H1 (cell line): Measurements from ENCODE around the gene FOXF2. TPM values are rescaled to one million over a fixed set of nuclear protein-coding genes. Genes with fewer than 3 reads are reported as not detected.

ENCODE experiments used
- CTCF ChIA-PET: fragments of 300-600 bp; sonication (Branson Sonifier 250); formaldehyde crosslinking; loops from one replicate; lab custom pipeline; 2021; ENCODE audit not compliant: partially characterized antibody; lab: Charles Lee
- POLR2A ChIA-PET: fragments of 300-600 bp; sonication (Branson Sonifier 250); formaldehyde crosslinking; loops from one replicate; lab custom pipeline; 2021; ENCODE audit warnings: inconsistent platforms; ENCODE audit not compliant: partially characterized antibody; lab: Charles Lee
- DNase-seq, 2 experiments: peaks; one replicate each; pipeline versions ENCODE4 v3.0.0 to v3.0.0-alpha.2; 2010 to 2022; ENCODE audit warnings: low spot score in 2 of 2, low read depth in 1 of 2, mixed read lengths in 1 of 2
- FAIRE-seq: peaks from 2 replicates; lab custom pipeline; 2011; peaks lifted over from hg19 to GRCh38; lab: Jason Lieb, UNC
- H2AFZ ChIP-seq: 2 replicates; pipeline ENCODE4 v1.8.1; 2012; ENCODE audit warnings: low read length, inconsistent platforms
- H2AK5ac ChIP-seq: 2 replicates; pipeline ENCODE4 v1.6.1; 2013; ENCODE audit warnings: low read depth, low read length
- H2BK120ac ChIP-seq: replicated peaks from 2 replicates; pipeline ENCODE3; 2013; ENCODE audit warnings: low read depth, low read length, inconsistent platforms
- H2BK12ac ChIP-seq: 2 replicates; pipeline ENCODE4 v1.6.1; 2013; ENCODE audit warnings: low read depth, low read length
- H2BK15ac ChIP-seq: 2 replicates; pipeline ENCODE4 v1.6.1; 2013; ENCODE audit warnings: low read length
- H2BK20ac ChIP-seq: 2 replicates; pipeline ENCODE4 v1.6.1; 2013; ENCODE audit warnings: low read length
- H2BK5ac ChIP-seq: 2 replicates; pipeline ENCODE4 v1.6.1; 2013; ENCODE audit warnings: low read depth, low read length
- H3K14ac ChIP-seq: 2 replicates; pipeline ENCODE4 v1.6.1; 2013; ENCODE audit warnings: inconsistent platforms; ENCODE audit not compliant: insufficient read length
- H3K18ac ChIP-seq: 2 replicates; pipeline ENCODE4 v1.6.1; 2013; ENCODE audit warnings: low read length; ENCODE audit errors: extremely low read depth
- H3K23ac ChIP-seq: 2 replicates; pipeline ENCODE4 v1.6.1; 2013; ENCODE audit warnings: inconsistent platforms; ENCODE audit not compliant: insufficient read length
- H3K23me2 ChIP-seq: 2 replicates; pipeline ENCODE4 v1.6.1; 2013; ENCODE audit warnings: low read depth, low read length
- H3K27ac ChIP-seq: 2 replicates; pipeline ENCODE4 v1.6.1; 2011; ENCODE audit warnings: low read depth, low read length, inconsistent platforms
- H3K27me3 ChIP-seq, 4 experiments: replicated peaks in 1 of 4; 1 replicate in 1 of 4; 2 replicates in 3 of 4; pipeline versions ENCODE4 v1.6.1 to v1.8.1; 2011 to 2013; ENCODE audit warnings: low read length in 3 of 4, mild to moderate bottlenecking in 3 of 4, inconsistent platforms in 2 of 4, mixed read lengths in 2 of 4, moderate library complexity in 1 of 4; ENCODE audit not compliant: control insufficient read depth in 3 of 4, insufficient read depth in 3 of 4; ENCODE audit errors: extremely low read depth in 1 of 4
- H3K36me3 ChIP-seq, 4 experiments: 2 replicates each; pipeline versions ENCODE4 v1.6.1 to v1.8.1; 2011 to 2013; ENCODE audit warnings: mild to moderate bottlenecking in 4 of 4, low read length in 3 of 4, moderate library complexity in 2 of 4, control low read depth in 1 of 4, inconsistent platforms in 1 of 4; ENCODE audit not compliant: insufficient read depth in 4 of 4, control insufficient read depth in 2 of 4
- H3K4ac ChIP-seq: replicated peaks from 2 replicates; pipeline ENCODE3; 2013; ENCODE audit warnings: low read length, low read depth, mixed read lengths, inconsistent platforms; ENCODE audit not compliant: insufficient read length
- H3K4me1 ChIP-seq, 4 experiments: replicated peaks in 1 of 4; 1 replicate in 1 of 4; 2 replicates in 3 of 4; pipeline versions ENCODE4 v1.6.1 to v1.8.1; 2011 to 2013; ENCODE audit warnings: low read length in 3 of 4, inconsistent platforms in 2 of 4, mixed read lengths in 1 of 4; ENCODE audit not compliant: insufficient read depth in 4 of 4, control insufficient read depth in 3 of 4
- H3K4me2 ChIP-seq, 2 experiments: 2 replicates each; pipeline versions ENCODE4 v1.6.1 to v1.8.1; 2011 to 2013; ENCODE audit warnings: low read depth in 2 of 2, low read length in 2 of 2, control low read depth in 1 of 2, inconsistent platforms in 1 of 2, mild to moderate bottlenecking in 1 of 2; ENCODE audit not compliant: insufficient read depth in 1 of 2
- H3K4me3 ChIP-seq, 4 experiments: fragments of 200-600, 300-600 bp in 1 of 4; sonication (generic), shearing (Covaris generic), sonication (Bioruptor Twin) in 1 of 4; 2 replicates each; pipeline versions ENCODE4 v1.5.1 to v1.8.1; 2011 to 2016; ENCODE audit warnings: low read length in 4 of 4, low read depth in 3 of 4, control low read depth in 2 of 4, inconsistent platforms in 2 of 4, mild to moderate bottlenecking in 2 of 4, mixed read lengths in 1 of 4, moderate library complexity in 1 of 4; ENCODE audit not compliant: insufficient read depth in 2 of 4; ENCODE audit errors: extremely low read depth in 1 of 4
- H3K56ac ChIP-seq: replicated peaks from 2 replicates; pipeline ENCODE3; 2013; ENCODE audit warnings: low read depth, mild to moderate bottlenecking, mixed read lengths, low read length, inconsistent platforms; ENCODE audit not compliant: insufficient read length
- H3K79me1 ChIP-seq: 2 replicates; pipeline ENCODE4 v1.6.1; 2013; ENCODE audit warnings: low read depth, low read length, control low read depth
- H3K79me2 ChIP-seq, 2 experiments: 2 replicates each; pipeline versions ENCODE4 v1.6.1 to v1.8.1; 2012 to 2013; ENCODE audit warnings: low read length in 2 of 2, mild to moderate bottlenecking in 2 of 2, inconsistent platforms in 1 of 2; ENCODE audit not compliant: insufficient read depth in 2 of 2, control insufficient read depth in 1 of 2
- H3K9ac ChIP-seq, 4 experiments: replicated peaks in 1 of 4; 1 replicate in 1 of 4; 2 replicates in 3 of 4; pipeline versions ENCODE4 v1.6.1 to v1.8.1; 2011 to 2013; ENCODE audit warnings: low read depth in 3 of 4, low read length in 3 of 4, control low read depth in 2 of 4, mild to moderate bottlenecking in 2 of 4, moderate library complexity in 2 of 4, inconsistent platforms in 1 of 4; ENCODE audit errors: extremely low read depth in 1 of 4
- H3K9me3 ChIP-seq, 2 experiments: 2 replicates each; pipeline versions ENCODE4 v1.6.1 to v1.8.1; 2012 to 2013; ENCODE audit warnings: mild to moderate bottlenecking in 2 of 2, moderate library complexity in 2 of 2, control low read depth in 1 of 2, inconsistent platforms in 1 of 2, low read depth in 1 of 2, low read length in 1 of 2, mixed read lengths in 1 of 2; ENCODE audit not compliant: insufficient read depth in 2 of 2
- H4K20me1 ChIP-seq, 2 experiments: replicated peaks in 1 of 2; 2 replicates each; pipeline versions ENCODE3 to v1.8.1; 2011 to 2013; ENCODE audit warnings: inconsistent platforms in 2 of 2, low read length in 2 of 2, mild to moderate bottlenecking in 1 of 2; ENCODE audit not compliant: insufficient read depth in 2 of 2, control insufficient read depth in 1 of 2
- H4K5ac ChIP-seq: 2 replicates; pipeline ENCODE4 v1.6.1; 2013; ENCODE audit warnings: low read length, low read depth, mixed read lengths, inconsistent platforms; ENCODE audit not compliant: insufficient read length
- H4K8ac ChIP-seq: 2 replicates; pipeline ENCODE4 v1.8.0; 2013; ENCODE audit warnings: mild to moderate bottlenecking, moderate library complexity, low read length, inconsistent platforms; ENCODE audit not compliant: insufficient read depth; ENCODE audit errors: extremely low read depth
- H4K91ac ChIP-seq: replicated peaks from 2 replicates; pipeline ENCODE3; 2013; ENCODE audit warnings: low read length, mixed read lengths, inconsistent platforms; ENCODE audit not compliant: insufficient read length
- CHD1 ChIP-seq: IDR thresholded peaks from 2 replicates; pipeline ENCODE4 v1.6.1; 2012; ENCODE audit warnings: low read depth, low read length, improper control_type of control experiment
- CREB1 ChIP-seq: IDR thresholded peaks from 2 replicates; pipeline ENCODE4 v1.6.1; 2012; ENCODE audit warnings: inconsistent platforms
- EGR1 ChIP-seq: IDR thresholded peaks from 2 replicates; pipeline ENCODE4 v1.6.1; 2011; ENCODE audit warnings: low read depth, low read length, borderline replicate concordance
- JUN ChIP-seq: IDR thresholded peaks from 2 replicates; pipeline ENCODE4 v1.6.1; 2011; ENCODE audit warnings: low read depth, mild to moderate bottlenecking, improper control_type of control experiment, low read length
- JUND ChIP-seq: IDR thresholded peaks from 2 replicates; pipeline ENCODE4 v1.6.1; 2011; ENCODE audit warnings: mild to moderate bottlenecking, improper control_type of control experiment, low read length
- KDM1A ChIP-seq: fragments of 200-600, 300-600 bp; sonication (generic); IDR thresholded peaks from 2 replicates; pipeline ENCODE4 v1.7.1; 2016; ENCODE audit warnings: mild to moderate bottlenecking, low read length, borderline replicate concordance
- RBBP5 ChIP-seq: IDR thresholded peaks from 2 replicates; pipeline ENCODE4 v1.7.1; 2012; ENCODE audit warnings: low read depth, mild to moderate bottlenecking, inconsistent platforms, low read length, moderate library complexity, borderline replicate concordance
- SAP30 ChIP-seq: fragments of 300-600 bp; sonication (generic); IDR thresholded peaks from 2 replicates; pipeline ENCODE4 v1.7.1; 2012; ENCODE audit warnings: low read length, moderate library complexity, mild to moderate bottlenecking, inconsistent platforms; ENCODE audit not compliant: insufficient read depth, insufficient replicate concordance
- SIN3A ChIP-seq, 2 experiments: IDR thresholded peaks in 1 of 2; conservative IDR thresholded peaks in 1 of 2; 2 replicates each; pipeline ENCODE4 v1.6.1; 2011 to 2012; ENCODE audit warnings: low read length in 2 of 2, improper control_type of control experiment in 1 of 2, low read depth in 1 of 2, mild to moderate bottlenecking in 1 of 2
- TAF7 ChIP-seq: optimal IDR thresholded peaks from 2 replicates; pipeline ENCODE3; 2011; ENCODE audit warnings: low read depth, mild to moderate bottlenecking, inconsistent platforms, low read length, moderate library complexity, borderline replicate concordance
- WGBS, 2 experiments: shearing (Covaris generic) in 1 of 2; methylation state at CpG; one replicate each; pipeline versions ENCODE4 v1.1.6 to v1.1.7; 2013 to 2015; ENCODE audit warnings: low lambda C conversion rate in 2 of 2, mixed read lengths in 2 of 2, inconsistent platforms in 1 of 2, low coverage in 1 of 2, missing lambda C conversion rate in 1 of 2; ENCODE audit not compliant: insufficient replicate concordance in 2 of 2, insufficient coverage in 1 of 2, insufficient read length in 1 of 2; ENCODE audit errors: extremely low coverage in 1 of 2, missing lambda C conversion rate in 1 of 2; 5-methylcytosine and 5-hydroxymethylcytosine counted together
- polyA plus RNA-seq, 7 experiments: library from polyadenylated mRNA; depleted of rRNA in 3 of 7; stranded (reverse) in 5 of 7; unstranded in 2 of 7; fragments of >200 nt in 5 of 7; fragments of 200-250 nt in 2 of 7; gene quantifications; 1 replicate in 5 of 7; 2 replicates in 1 of 7; 4 replicates in 1 of 7; pipeline versions ENCODE4 v1.2.1 to v1.2.3, GENCODE V29; 2011 to 2013; ENCODE audit warnings: missing spikeins in 2 of 7, mixed read lengths in 2 of 7
- total RNA-seq: library from RNA; stranded (reverse); fragmentation: NEBNext Ultra II Directional; extraction: Animal tissue kit (Norgen Biotek cat#: 25700); gene quantifications from 2 replicates; pipeline ENCODE4 v1.2.1, GENCODE V29; 2021
- TF ChIP-seq, protein P1 (sequence below), 3 experiments: IDR thresholded peaks; 1 replicate in 2 of 3; 2 replicates in 1 of 3; pipeline versions ENCODE4 v1.5.1 to v1.6.1; 2011; ENCODE audit warnings: low read length in 3 of 3, mild to moderate bottlenecking in 3 of 3, inconsistent platforms in 2 of 3, low read depth in 1 of 3, moderate library complexity in 1 of 3; ENCODE audit not compliant: insufficient read depth in 1 of 3; ENCODE audit errors: control extremely low read depth in 1 of 3

Gene FOXF2
- total and polyA plus RNA-seq, 2 of the 8 experiments (the other 6 are each of a cell fraction or from before 2014, with no cell fraction given), result 0.05 TPM; not detected in 1

GRCh38 chr6:1404713-1405098 lies 15.3 kb downstream of the FOXF2 start:
- no peak overlapping the region for H3K27ac ChIP-seq
- no peak overlapping the region for H3K4me2 ChIP-seq
- no peak overlapping the region for H2BK12ac ChIP-seq
- peaks cover 0 to 9% (median 5%) of the 10 kb centered on the region in 4 experiments; a peak in 4 of 7 replicates for H3K27me3 ChIP-seq
- no peak overlapping the region for H3K56ac ChIP-seq
- DNase-seq, result no peak
- ChIA-PET CTCF (interaction anchor here (1.0 to 1.8 kb wide), 3 partner anchors 20 to 392 kb away, joined by 3 to 8 read pairs (median 4); no protein-coding TSS in a partner anchor), POLR2A (no interaction called here)
- H2AK5ac ChIP-seq, result no peak overlapping the region
- H4K5ac ChIP-seq, result no peak overlapping the region
- H2AFZ ChIP-seq, result no peak overlapping the region
- no peak overlapping the region for H3K9ac ChIP-seq
- no peak for FAIRE-seq
- no peak overlapping the region for H4K8ac ChIP-seq
- peaks cover 0 to 8% of the 10 kb centered on the region in 2 experiments for H4K20me1 ChIP-seq
- H2BK20ac ChIP-seq, result no peak overlapping the region
- peaks cover 13% of the 10 kb centered on the region; the same call in 1 of the 2 replicates for H3K23me2 ChIP-seq
- no peak overlapping the region for H3K4me3 ChIP-seq
- no peaks in the 10 kb centered on the region for H3K36me3 ChIP-seq
- no peak overlapping the region; the same call in 1 of the 2 replicates for H3K18ac ChIP-seq
- WGBS, 2 experiments, result 83% methylated on average over 4 of the region's 4 CpGs; no CpG with 5 or more reads in 1 of the 2 experiments
- H3K4me1 ChIP-seq, result peaks cover under 1 to 4% (median 3%) of the 10 kb centered on the region in 4 experiments; a peak in 5 of 7 replicates
- no peak overlapping the region for H4K91ac ChIP-seq
- H2BK120ac ChIP-seq, result no peak overlapping the region
- no peaks in the 10 kb centered on the region for H3K9me3 ChIP-seq
- H3K79me1 ChIP-seq, result no peaks in the 10 kb centered on the region
- no peaks in the 10 kb centered on the region for H3K79me2 ChIP-seq
- no peak overlapping the region for H3K23ac ChIP-seq
- H3K4ac ChIP-seq, result no peak overlapping the region
- no peak overlapping the region for H3K14ac ChIP-seq
- no peak overlapping the region for H2BK15ac ChIP-seq
- H2BK5ac ChIP-seq, result no peak overlapping the region
- TF ChIP-seq EGR1 (no peak), JUND (no peak), CREB1 (no peak), KDM1A (no peak), JUN (no peak), TAF7 (no peak), SAP30 (no peak), SIN3A (conservative IDR thresholded peaks at IDR 0.05 in 1 of 2, IDR thresholded peaks at IDR 0.05 in 1 of 2; ENCODE audit: low read depth in 1 of 2, low read length in 2 of 2) (no peak), CHD1 (no peak), RBBP5 (no peak)
- TF ChIP-seq, protein P1, sequence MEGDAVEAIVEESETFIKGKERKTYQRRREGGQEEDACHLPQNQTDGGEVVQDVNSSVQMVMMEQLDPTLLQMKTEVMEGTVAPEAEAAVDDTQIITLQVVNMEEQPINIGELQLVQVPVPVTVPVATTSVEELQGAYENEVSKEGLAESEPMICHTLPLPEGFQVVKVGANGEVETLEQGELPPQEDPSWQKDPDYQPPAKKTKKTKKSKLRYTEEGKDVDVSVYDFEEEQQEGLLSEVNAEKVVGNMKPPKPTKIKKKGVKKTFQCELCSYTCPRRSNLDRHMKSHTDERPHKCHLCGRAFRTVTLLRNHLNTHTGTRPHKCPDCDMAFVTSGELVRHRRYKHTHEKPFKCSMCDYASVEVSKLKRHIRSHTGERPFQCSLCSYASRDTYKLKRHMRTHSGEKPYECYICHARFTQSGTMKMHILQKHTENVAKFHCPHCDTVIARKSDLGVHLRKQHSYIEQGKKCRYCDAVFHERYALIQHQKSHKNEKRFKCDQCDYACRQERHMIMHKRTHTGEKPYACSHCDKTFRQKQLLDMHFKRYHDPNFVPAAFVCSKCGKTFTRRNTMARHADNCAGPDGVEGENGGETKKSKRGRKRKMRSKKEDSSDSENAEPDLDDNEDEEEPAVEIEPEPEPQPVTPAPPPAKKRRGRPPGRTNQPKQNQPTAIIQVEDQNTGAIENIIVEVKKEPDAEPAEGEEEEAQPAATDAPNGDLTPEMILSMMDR (IDR thresholded peaks at IDR 0.05; ENCODE audit: control extremely low read depth in 1 of 3, insufficient read depth in 1 of 3, low read depth in 1 of 3, low read length in 3 of 3), result no peak
